GM21576 (cell line): Measurements from ENCODE around the gene ZGPAT.

Experiments used
- ATAC-seq: cut with Tn5 transposase; IDR thresholded peaks from one replicate; pipeline ENCODE4 v1.9.1; 2021; ENCODE audit warnings: mild to moderate bottlenecking, moderate library complexity; ENCODE audit not compliant: unreplicated experiment

The ZGPAT gene

DNA sequence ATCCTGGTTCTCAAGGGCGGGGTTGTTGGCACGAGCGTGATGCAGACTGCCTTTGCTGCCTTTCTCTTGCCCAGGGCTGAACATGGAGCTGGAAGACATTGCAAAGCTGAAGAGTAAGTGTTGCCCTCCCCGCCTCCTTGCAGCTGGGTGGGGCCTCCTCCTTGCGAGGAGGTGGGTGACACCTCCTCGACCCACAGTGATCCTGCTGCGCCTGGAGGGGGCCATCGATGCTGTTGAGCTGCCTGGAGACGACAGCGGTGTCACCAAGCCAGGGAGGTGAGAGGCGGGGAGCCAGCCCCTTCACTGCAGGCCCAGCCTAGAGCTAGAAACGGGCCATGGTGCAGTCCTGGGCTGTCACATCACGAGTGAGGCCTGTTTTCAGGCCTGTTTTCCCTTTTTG lies 29.8 kb upstream of the ZGPAT start:
- ATAC-seq, result no peak

- no peak for ATAC-seq
These were observed 29.0 kb upstream of the ZGPAT start for GRCh38 chr20:63678667-63679465.

GRCh38 chr20:63679799-63680305 lies 28.0 kb upstream of the ZGPAT start:
- ATAC-seq, result no peak

DNA sequence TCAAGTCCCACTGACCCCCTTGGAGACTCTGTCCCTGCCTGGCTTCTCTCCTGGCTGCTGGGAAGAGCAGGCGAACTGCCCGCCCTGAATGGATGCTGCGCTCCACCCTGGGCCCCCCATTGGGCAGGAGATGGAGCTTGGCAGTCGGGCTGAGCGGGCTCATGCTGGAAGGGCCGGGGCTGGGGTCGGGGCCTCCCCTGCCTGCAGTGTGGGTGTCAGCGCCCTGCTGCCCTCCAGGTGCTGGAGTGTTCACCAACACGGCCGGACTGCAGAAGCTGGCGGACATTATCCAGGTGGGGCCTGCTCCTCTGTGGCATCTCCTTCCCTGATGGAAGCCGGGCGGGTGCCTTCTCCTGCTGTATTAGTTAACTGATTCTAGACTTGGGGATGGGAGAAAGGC lies 27.4 kb upstream of the ZGPAT start:
- ATAC-seq, result no peak

DNA sequence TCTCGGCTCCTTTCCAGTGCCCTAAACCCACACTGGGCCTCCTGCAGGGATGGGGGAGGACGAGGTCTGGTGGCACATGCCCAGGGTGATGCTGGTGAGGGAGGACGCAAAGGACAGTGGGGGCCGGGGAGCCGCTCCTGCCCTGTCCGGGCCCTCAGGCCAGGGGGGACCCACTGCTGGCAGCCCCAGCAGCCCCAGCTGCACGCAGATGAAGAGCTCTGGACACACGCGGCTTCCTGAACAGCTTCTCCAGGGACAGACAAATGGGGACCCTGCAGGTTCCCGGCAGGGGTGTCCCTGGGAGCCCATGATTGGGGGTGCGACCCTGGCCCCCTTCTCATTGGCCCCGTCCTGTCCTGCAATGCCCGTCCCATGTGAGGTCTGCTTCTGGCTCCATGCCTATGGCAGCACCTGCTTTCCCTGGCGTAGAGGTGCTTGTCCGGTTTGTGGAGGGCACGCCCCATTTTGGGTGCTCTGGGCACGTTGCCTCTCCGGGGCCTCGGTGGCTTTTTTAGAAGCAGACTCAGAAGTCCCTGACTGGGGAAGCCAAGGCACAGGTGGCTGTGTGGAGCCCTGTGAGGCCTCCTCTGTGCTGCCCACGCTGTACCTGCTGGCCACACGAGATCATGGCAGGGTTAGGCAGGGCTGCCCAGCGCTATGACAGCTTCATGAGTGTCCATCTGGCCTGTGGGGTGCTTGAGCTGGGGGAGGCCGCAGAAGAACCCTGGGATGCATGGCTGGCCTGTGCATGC lies 26.8 kb upstream of the ZGPAT start:
- no peak for ATAC-seq

DNA sequence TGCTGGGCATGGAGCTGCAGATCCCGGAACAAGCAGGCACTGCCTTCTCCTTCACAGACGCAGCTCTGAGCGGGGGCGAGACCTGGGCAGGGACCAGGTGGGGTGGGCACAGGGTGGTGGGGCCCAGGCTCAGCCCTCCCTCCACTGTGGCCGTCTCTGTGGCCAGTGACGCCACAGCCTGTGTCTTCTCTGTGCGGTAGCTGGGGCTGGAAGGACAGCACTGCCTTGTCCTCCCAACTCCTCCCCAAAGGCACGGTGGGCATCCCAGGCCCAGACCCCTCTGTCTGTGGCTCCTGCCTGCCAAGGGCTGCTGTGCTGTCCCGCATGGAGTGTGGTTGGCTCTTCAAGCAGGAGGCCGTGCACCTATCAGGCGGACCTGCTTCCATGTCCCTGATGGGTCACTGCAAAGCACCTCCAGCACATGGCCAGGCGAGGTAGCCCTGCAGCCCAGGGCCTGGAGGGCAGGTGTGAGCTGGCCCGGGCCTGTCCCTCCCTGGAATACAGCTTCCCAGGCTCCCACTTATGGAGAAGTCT lies 26.2 kb upstream of the ZGPAT start:
- no peak for ATAC-seq

- ATAC-seq, result no peak
These were observed 25.3 kb upstream of the ZGPAT start for GRCh38 chr20:63682384-63683139.

DNA sequence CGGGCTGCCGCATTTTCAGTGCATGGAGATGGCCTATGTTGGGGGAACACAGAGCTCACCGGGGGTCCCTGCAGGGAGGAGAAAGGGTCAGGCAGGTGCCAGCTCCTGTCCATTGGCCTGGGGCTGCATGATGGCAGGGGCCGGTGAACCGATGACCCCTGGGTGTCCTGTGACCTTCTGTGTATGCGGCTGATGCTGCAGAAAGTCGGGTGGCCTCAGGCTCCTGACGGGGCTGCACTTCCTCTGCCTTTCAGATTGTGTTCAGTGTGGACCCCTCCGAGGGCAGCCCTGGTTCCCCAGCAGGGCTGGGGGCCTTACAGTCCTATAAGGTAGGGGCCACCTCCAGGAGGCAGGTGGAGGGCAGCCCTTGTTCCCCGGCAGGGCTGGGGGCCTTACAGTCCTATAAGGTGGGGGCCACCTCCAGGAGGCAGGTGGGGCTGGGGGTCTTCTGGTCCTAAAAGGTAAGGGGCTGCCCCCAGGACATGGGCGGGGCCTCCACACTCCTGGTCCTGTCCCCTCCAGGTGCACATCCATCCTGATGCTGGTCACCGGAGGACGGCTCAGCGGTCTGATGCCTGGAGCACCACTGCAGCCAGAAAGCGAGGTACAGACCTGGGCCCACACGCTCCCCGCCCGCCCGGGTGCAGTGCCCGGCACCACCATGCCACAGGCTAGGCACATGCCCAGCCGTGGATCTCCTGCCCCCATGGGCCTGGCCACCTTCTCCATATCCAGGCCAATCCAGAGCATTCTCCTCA lies 22.4 kb upstream of the ZGPAT start:
- ATAC-seq, result no peak

GRCh38 chr20:63686094-63686491 lies 21.7 kb upstream of the ZGPAT start:
- no peak for ATAC-seq

DNA sequence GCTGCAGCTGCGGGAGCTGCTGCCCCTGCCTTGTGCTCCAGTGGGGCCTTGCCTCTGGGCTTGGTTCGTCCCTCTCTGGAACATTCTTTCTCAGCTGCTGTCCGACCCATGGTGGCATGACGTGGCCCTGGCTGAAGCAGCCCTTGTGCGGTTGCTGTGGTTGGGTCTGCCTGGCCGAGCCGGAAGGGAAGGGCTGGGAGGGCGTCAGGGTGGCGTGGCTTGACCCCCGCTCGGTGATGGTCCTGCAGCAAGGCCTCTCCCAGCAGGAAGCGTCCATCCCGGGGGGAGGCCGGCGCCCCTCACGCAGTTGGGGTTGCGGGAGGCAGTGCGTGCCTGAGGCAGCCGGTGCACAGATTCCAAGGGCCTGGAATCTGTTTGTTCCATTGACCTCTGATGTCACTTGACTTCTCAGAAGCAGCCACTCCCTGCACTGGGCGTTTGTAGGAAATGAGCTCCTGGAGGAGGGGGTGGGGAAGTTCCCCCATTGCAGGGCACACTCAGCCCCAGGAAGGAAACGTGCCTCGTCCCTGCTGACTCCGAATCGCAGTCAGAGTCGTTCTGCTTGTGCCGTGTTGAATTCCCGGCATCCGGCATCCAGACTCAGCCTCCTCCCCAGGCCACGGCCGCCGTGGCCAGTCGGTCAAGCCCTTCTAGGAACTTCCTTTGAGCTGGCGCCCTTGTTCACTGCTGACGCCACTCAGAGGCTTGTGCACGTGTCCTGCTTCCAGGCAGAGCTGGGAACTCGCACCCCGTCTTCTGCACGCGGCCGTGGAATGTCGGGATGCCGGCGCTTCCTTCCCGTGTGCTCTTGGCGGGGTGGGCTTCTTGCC lies 21.1 kb upstream of the ZGPAT start:
- ATAC-seq, result no peak

DNA sequence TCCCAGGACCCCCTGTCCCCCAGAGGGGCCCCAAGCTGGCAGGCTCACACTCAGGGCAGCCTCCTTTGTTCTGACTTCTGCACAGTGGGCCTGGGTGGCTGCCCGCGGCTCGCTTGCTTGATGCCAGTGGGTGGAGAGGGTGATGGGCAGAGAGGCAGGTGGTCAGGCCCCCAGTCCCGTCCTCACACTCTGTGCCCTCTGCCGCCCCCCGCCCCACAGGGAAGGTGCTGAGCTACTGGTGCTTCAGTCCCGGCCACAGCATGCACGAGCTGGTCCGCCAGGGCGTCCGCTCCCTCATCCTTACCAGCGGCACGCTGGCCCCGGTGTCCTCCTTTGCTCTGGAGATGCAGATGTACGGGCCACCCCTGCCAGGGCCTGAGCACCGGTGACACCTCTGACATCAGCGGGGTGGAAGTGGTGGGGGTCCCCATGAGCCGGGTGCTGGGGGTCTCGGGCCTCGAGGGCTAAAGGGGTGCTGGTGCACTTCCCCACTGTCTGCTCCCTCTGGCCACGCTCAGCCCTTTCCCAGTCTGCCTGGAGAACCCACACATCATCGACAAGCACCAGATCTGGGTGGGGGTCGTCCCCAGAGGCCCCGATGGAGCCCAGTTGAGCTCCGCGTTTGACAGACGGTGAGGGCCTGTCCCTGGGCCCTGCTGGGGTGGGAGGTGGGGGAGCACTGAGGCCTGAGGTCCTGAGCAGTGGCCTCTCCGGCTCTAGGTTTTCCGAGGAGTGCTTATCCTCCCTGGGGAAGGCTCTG lies 20.2 kb upstream of the ZGPAT start:
- ATAC-seq, result no peak

DNA sequence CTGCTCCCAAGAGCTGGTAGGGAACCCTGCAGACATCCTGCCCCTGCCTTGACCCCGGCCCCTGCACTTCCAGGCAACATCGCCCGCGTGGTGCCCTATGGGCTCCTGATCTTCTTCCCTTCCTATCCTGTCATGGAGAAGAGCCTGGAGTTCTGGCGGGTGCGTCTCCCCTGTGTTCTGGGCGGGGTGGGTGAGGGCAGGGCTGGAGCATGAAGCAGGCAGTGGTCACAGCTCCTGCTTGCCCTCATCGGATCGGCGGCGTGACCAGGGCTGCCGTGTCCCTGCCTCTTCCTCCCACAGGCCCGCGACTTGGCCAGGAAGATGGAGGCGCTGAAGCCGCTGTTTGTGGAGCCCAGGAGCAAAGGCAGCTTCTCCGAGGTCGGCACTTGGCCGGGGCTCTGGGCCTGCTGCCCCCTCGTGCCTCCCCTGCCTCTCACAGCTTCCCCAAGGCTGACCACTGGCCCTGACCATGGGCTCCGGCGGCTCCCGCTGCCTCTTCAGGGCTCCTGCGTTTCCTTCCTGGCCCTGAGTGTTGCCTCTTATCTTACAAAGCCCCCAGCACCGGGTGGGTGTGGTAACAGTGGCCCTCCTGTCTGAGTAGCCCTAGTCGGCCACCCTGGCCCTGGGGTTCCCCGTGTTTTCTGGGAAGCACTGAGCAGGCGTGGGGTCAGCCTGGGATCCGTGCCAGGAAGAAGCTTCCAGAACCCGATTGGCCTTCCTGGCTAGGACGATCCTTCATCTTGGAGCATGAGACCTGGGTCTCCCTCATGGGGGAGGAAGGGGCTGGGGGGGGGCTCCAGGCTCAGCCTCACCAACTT lies 19.4 kb upstream of the ZGPAT start:
- ATAC-seq, result no peak

DNA sequence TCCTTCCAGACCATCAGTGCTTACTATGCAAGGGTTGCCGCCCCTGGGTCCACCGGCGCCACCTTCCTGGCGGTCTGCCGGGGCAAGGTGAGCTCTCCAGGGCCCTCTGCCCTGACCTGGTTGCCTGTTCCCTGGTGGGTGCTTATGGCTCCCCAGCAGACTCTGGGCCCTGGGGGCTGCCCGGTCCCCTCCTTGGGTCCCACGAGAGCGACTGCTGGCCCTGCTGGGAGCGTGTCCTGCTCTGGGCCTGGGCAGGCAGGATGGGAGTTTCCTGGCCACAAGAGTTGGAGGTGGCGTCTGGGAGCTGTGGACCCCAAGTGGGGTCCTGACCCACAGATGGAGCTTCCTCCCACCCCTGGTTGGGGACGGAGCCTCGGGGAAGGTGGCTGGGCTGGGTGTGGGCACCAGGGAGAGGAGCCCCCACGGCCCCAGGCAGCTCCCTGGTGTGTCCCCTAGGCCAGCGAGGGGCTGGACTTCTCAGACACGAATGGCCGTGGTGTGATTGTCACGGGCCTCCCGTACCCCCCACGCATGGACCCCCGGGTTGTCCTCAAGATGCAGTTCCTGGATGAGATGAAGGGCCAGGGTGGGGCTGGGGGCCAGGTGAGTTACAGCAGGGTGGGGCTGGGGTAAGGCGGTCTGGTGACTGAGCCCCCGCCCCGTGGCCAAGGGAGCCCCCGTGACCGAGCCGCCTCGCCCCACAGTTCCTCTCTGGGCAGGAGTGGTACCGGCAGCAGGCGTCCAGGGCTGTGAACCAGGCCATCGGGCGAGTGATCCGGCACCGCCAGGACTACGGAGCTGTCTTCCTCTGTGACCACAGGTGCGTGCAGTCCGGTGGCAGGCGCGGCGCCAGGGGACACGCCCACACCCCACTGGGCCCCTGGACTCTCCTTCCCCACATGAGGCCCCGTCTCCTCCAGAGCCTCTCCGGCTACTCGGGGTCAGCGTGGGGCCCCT lies 18.5 kb upstream of the ZGPAT start:
- no peak for ATAC-seq

DNA sequence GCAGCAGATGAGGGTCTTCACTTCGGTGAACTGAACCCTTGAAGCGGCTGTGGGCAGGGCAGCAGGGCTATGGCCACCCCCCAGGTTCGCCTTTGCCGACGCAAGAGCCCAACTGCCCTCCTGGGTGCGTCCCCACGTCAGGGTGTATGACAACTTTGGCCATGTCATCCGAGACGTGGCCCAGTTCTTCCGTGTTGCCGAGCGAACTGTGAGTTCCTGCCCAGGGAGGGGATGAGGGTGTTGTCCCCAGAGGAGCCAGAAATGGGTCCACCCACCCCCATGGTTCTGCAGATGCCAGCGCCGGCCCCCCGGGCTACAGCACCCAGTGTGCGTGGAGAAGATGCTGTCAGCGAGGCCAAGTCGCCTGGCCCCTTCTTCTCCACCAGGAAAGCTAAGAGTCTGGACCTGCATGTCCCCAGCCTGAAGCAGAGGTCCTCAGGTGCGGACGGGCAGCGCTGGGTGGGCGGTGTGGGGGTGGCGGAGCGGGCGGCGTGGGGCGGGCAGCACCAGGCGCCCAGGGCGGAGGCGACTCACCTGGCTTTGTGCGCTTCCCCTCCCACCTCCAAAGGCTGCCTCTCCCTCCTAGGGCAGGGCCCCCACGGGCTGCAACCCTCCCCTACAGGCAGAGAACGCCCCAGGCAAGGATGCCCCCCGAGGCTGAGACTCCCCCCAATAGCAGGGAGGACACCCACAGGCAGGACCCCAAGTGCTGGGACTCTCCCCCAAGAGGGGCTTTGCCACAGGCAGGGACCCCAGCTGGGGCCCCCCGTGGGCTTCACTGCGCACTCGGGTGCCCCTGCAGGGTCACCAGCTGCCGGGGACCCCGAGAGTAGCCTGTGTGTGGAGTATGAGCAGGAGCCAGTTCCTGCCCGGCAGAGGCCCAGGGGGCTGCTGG lies 17.6 kb upstream of the ZGPAT start:
- ATAC-seq, result no peak

- ATAC-seq, result no peak
These were observed 16.7 kb upstream of the ZGPAT start for GRCh38 chr20:63690898-63691710.
